Stimulated activated CD4-positive, alpha-beta T cell treated with anti-CD3 and anti-CD28 coated beads, Interleukin-4, amount 100 ng/mL, for 4 hours (primary cell): ENCODE results near the gene CFAP57.
"Not testable (repeated sequence)": the region's sequence is repeated elsewhere in the genome, so short reads cannot be mapped to it uniquely, and the experiment has no call there.

Experiments used
- DNase-seq, 2 experiments: peaks; one replicate each; pipeline ENCODE4 v3.0.0-alpha.2; 2020

CFAP57 gene

DNA sequence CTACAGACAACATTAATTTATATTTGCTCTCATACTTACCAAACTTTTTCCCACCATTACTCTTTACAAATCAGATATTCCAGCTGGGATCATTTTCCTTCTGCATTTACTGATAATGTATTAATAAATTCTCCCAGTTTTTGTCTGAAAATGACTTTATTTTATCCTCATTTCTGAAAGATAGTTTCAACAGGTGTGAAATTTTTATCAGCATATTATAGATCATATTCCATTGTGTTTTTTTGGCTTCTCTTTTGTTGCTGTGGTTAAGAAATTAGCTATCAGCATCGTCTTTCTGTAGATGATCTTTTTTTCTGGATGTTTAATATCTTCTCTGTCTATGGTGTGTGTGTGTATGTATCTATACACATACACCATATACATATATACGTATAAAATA, 2.7 kb downstream of the CFAP57 start:
- DNase-seq: no peak

DNA sequence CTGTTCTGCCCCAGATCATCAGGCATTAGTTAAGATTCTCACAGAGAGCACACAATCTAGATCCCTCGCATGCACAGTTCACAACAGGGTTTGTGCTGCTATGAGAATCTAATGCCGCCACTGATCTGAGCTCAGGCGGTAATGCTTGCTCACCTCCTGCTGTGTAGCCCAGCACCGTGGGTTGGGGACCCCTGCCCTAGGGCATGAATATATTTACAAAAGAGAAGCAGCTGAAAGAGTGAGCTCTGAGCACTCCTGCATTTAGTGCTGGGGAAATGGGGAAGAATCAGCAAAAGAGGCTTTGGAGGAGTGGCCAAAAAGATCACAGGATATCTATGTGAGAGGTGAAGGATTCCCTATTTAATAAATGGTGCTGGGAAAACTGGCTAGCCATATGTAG, 5.6 kb downstream of the CFAP57 start:
- no peak for DNase-seq

DNA sequence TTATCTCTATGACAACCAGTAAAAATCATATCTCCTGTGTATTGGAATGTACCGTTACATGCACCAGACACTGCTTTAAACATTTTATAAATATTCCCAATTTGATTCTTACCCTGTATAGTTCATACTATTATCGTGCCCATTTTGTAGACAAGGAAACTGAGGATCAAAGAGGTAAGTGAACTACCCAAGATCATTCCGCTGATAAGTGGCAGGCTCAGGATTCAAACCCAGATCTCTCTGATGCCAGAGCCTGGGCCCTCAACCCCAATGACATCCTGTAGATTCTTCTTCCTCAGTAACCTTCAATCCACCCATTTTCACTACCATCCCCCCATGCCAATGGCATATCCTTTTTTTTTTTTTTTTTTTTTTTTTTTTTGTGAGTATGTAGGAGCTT, 12.3 kb downstream of the CFAP57 start:
- no peak for DNase-seq

DNA sequence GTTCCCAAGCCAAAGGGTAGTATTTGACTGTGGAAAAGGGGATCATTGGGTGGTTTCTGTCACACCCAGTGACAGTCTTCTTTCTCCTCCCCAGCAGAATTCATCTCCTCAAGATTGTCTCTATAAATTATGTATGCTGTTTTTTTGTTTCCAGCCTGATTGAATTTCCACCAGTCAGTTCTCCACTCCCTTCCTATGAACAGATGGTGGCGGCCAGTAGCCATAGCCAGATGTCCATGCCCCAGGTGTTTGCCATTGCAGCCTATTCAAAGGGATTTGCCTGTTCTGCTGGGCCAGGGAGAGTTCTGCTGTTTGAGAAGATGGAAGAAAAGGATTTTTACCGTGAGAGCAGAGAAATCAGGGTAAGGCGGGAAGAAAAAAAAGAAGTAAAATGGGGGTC, 12.9 kb downstream of the CFAP57 start:
- DNase-seq: no peak

DNA sequence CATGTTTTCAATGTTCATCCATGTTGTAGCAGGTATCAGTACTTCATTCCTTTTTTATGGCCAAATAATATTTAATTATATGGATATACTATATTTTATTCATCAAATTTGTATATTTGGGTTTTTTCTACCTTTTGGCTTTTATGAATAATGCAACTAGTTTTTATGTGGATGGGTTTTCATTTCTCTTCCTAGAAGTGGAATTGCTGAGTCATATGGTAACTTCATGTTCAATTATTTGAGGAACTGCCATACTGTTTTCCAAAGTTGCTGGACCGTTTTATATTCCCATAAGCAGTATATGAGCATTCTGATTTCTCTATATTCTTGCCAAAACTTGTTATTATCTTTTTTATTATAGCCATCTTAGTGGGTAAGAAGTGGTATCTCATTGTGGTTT, 16.0 kb downstream of the CFAP57 start:
- DNase-seq: no peak

DNA sequence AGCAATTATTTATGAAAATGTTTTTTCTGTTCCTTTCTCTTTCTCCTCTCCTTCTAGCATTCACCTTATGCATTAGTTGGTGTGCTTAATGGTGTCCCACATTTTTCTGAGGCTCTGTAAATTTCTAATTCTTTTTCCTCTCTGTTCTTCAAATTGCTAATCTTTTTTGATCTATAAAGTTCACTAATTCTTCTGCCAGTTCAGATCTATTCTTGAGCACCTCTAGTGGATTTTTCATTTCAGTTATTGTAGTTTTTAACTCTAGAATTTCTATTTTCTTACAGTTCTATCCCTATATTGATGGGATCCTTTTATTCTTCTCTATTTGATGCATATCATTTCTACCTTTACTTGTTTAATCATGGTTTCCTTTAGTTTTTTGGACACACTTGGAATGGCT, 22.4 kb downstream of the CFAP57 start:
- no peak for DNase-seq

DNA sequence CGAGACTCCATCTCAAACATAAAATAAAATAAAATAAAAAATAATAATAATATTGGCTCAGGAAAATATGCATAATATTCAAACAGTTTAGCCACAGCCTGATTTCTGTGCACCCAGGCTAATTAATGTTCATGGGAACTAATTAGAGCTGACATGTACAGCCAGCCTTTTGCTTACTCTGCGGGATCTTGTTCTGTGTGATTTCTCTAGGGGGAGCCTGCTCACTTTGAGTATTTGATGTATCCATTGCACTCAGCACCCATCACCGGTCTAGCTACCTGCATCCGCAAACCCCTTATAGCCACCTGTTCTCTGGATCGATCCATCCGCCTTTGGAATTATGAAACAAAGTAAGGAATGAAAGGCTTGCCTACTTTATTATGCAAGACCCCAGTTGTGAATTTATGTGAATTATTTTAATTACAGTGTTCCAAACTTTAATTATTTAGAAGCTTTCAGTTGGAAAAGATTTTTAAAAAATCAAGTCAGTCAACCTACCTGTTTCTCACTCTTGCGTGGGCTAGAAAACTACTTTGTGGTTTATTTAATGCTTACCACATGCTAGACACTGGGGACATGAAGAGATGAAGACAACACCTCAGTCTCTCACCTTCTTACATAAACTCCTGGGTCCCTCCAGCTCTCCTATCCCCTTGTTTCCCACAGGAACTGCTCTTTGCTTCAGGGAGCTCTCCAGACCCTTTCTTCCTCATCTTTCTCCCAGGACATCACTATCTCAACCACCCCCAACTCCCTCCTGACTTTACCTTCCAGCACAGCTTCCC, 25.4 kb downstream of the CFAP57 start:
- no peak for DNase-seq

DNA sequence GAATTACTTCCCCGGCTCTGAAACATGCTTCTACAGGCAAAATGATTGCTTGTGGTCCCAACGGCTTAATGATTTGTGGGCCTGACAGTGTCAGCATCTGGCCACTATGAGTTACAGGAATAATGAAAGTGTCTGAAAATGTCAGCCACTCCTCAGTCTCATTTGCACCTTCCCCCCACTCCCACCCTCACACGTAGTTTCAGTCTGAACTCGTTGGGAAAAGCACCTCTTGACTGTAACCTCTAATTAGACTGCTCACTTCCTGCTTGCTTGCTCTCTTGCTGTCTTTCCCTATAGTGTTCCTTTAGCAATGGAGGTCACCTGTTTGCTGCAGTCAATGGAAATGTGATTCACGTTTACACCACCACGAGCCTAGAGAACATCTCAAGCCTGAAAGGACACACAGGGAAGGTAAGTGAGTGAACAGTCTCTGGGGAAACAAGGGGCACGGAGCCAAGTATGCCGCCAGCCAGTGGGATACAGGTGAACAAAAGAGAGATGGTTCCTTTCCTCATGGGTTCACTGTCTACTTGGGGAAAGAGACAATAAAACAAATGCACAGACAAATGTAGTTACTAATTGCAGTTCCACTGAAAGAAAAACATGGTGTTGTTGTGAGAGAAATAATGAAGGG, 27.1 kb downstream of the CFAP57 start:
- DNase-seq: no peak

DNA sequence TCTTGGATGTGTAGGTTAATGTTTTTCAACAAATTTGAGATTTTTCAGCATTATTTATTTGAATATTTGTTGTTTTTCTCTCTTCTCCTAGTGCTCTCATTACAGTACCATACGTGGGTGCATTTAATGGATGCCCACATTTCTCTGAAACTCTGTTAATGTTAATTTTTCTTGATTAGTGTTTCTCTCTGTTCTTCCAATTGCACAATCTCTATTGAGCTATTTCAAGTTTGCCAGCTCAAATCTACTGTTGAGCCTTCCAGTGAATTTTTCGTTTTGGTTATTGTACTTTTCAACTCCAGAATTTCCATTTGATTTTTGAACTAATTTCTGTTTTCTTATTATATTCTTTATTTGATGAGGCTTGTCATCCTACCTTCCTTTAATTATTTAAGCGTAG, 31.7 kb downstream of the CFAP57 start:
- no peak for DNase-seq

DNA sequence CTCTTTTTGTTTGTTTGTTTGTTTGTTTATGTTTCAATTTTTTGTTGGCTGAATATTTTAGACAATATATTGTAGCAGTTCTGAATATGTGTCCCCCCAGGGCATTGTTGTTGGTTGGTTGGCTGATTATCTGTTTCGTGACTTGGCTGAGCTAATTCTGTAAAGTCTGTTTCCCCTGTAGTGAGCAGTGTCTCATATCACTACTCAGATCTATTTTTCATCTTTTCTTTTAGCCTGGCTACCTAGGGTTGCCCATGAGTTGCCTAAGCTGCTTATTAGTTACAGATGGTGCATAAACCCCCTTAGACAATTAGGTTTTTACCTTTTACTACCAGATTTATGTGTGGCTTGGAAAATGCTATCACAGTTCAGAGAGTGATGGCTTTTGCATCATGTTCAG, 32.3 kb downstream of the CFAP57 start:
- DNase-seq: no peak

DNA sequence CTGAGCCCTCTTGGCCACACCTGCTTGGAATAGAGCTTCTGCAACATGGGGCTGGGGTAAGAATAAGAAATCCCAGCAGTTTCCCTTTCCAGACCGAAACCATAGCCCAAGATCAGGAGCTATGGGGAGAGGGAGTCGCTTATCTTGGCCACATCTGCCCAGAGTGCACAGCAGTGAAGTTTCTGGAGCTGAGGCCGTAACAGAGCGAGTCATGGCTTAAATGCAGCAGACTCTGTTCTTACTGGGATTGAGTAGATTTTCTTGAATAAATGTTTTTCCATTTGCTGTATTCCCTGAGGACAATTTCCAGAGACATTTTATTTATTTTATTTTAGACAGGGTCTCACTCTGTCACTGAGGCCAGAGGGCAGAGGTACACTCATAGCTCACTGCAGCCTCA, 33.5 kb downstream of the CFAP57 start:
- DNase-seq: no peak

DNA sequence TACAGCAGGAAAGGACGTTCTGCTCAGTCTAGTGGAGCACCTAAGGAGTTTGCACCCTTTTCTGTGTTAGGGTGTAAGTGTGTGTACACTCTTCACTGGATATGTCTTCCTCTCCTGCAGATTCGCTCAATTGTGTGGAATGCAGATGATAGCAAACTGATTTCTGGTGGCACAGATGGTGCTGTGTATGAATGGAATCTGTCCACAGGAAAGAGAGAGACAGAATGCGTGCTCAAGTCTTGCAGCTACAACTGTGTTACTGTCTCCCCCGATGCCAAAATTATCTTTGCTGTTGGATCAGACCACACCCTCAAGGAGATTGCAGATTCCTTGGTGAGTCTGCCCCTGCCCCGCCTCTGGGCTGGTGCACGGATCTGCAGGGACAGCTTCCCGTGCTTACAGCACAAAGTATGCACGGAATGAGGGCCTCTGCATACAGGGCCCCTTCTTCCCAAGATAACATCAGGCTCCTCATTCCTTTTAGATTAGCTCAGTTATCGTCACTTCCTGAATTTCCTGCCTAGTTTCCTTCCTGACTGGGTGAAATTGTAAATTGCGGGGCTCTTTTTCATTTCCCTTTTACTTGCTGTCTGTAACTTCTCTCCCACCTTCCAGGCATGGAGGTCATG, 34.6 kb downstream of the CFAP57 start:
- no peak for DNase-seq

DNA sequence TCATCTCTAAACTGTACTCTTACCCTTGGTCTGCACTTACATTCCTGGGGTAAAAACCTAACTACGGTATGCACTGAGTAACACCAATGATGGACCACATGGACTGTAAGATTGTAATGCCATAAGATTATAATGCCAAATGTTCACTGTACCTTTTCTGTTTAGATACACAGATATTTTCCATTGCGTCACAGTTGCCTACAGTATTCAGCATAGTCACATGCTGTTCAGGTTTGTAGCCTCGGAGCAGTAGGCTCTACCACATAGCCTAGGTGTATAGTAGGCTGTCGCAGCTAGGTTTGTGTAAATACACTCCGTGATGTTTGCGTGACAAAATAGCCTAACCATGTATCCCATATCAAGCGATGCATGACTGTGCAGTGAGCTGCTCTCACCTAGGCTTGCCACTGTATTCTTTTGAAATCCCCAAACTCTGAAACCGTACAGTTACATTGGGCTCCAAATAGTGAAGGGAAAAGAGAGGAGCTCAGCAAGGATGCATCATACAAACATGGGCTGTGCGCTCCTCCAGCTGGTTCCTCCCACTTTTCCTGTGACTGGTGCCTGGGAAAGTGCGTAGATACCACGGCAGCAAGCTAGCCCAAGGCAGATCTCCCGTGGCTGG, 35.2 kb downstream of the CFAP57 start:
- DNase-seq: no peak

DNA sequence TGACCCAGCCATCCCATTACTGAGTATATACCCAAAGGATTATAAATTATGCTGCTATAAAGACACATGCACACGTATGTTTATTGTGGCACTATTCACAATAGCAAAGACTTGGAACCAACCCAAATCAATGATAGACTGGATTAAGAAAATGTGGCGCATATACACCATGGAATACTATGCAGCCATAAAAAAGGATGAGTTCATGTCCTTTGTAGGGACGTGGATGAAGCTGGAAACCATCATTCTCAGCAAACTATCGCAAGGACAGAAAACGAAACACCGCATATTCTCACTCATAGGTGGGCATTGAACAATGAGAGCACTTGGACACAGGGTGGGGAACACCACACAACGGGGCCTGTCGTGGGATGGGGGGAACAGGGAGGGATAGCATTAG, 36.1 kb downstream of the CFAP57 start:
- DNase-seq: not testable (repeated sequence)

DNA sequence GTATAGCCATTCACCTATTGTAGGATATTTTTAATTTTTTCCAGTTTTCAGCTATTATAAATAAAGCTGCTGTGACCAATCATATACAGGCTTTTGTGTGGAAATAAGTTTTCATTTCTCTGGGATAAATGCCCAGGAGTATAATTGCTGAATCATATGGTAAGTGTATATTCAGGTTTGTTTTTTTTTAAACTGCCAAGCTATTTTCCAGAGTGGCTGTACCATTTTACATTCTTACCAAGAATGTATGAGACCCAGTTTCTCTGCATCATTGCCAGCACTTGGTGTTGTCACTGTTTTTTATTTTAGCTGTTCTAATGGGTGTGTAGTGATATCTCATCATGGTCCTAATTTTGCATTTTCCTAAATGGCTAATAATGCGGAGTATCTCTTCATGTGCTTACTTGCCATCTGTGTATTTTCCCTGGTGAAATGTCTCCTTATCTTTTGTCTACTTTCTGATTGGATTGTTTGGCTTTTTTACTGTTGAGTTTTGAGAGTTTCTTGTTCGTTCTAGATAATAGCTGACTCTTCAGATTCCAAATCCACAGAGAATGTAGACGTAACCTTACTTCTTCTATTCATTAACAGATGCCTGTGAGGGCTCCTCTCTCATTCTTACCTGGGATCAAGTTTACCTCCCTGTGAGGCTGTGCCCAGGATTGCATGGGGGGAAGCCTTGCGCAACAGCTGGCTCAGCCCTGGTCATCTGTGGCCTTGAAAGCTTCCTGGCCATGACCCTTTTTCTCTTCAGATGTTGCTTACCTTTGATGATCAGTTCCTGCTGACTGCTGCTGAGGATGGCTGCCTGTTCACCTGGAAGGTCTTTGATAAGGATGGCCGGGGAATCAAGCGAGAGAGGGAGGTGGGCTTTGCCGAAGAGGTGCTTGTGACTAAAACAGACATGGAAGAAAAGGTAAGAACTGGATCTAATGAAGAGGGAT, 42.6 kb downstream of the CFAP57 start:
- DNase-seq: no peak

DNA sequence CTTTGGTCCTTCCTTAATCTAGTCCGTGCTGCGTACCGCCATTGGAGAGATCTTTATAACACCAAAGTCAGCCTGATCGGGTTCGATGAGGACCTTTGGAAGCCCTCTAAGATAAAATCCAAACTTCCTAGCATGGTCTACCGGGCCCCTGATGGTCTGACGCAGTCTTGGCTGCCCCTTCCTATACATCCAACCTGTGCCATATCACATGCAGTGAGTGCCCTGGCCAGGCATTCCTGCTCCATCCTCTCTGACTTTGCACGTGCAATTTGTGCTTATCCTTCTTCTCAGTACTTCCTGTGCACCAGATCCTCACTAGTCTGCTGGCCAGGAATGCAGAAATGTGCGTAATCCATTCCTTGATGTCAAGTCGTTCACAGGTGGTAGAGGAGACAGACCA, 45.6 kb downstream of the CFAP57 start:
- DNase-seq: no peak

DNA sequence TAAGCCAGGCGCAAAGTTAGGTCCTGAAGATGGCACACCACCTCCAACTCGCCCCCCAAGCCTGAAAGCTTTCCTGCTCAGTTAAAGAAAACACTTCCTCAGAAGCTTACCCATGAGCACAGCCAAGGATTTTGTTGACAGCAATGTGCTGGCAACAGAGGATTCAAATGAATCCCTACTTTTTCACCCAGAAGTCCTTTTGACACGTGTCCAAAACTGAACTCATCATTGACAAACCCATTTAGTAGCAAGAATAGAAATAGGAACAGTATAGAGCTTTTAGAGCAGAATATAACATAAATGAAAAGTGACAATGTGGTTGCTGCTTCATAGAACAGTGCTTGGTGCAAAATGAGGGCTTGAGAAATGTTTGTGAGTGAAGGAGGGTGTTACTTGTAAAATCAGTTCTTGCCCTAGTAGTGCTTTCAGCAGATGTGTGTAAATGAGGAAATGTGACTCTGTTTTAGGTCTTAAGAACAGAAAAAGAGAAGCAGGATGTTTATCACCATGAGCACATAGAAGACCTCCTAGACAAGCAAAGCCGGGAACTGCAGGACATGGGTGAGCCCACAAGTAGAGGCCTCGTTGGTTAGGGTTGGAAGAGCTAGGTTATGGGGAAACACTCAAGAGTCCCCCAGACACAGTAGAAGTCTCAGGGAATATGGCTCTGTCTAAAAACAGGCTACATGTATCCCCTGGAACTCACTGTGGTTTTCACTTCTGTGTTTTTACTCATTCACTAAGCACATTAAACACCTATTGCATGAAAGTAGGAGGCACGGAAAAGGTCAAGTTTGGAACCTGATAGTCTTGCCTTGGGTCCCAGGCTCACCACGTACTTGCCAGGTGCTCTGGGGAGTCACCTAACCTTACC, 49.0 kb downstream of the CFAP57 start:
- no peak for DNase-seq

DNA sequence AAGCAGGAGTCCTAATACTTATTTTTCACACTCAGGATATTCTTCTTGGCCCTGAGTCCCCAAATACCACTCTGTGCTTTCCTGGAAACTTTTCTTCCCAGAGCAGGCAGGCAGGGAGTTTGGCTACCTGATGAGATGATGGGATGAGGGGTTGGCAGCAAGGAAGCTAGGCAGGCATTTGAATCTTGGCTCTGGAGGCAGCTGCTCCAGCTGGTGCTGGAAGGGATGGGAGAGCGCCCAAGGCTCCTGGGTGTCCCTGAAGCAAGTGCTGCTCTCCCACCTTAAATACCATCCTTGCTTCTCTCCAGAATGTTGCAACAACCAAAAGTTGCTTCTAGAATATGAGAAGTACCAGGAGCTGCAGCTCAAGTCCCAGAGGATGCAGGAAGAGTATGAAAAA, 49.7 kb downstream of the CFAP57 start:
- no peak for DNase-seq

DNA sequence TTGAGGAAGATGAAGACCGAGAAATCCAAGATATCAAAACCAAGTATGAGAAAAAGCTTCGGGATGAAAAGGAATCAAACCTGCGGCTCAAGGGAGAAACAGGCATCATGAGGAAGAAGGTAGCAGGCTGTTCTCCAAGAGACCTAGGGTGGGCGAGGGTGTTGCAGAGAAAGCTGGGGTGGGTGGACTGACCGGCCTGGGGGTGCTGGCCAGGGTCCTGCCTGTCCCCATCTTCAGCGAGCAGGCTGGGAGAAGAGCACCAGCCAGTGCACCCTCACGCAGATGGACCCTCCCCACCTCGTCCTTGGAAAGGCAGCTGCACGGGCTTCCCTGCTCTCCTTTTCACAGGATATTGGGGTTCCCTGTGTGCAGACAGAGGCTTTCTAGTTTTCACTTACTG, 50.7 kb downstream of the CFAP57 start:
- no peak for DNase-seq

DNA sequence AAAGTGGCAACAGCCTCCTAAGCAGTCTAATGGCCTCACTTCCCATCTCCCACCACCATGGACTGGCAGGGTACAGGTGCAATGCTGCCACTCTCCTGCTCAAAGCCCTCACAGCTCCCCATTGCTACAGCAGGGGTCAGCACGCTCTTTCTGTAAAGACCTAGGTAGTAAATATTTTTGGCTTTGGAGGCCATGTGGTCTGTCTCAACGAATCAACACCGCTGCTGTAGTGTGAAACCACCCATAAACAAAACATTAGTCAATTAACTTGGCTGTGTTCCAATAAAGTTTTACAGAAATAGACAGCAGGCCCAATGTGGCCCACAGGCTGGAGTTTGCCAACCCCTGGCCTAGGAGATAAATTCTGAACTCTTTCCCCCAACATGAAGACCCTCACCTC, 53.0 kb downstream of the CFAP57 start:
- no peak for DNase-seq

DNA sequence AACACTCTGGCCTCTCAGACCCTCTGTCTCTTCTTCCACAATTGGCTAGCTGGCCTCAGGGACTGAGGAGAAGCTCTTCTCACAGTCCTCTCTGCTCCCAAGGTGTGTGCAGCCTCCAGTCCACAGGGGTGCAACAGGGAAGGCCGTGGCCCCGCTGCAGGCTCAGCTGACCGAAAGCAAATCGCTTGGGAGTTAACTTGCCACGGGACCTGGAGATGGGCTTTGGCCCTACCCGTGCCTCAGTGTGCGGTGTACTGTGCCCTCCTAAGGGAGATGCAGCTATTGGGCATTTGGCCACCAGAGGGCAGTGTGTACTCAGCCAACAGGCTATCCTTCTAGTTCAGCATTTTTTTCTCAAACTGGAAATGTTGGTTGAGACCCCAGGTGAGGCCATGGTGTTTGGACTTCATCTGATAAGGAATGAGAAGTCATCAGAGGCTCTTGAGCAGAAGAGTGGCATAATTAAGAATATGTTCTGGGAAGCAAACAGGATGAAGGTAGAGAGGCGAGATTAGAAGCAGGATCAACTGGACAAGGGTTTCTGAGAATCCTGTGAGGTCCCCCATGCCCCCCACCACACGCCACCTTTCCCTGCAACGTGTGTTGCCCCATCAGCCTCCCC, 55.1 kb downstream of the CFAP57 start:
- DNase-seq: peak; percentile 74 to 87
